ENCODE measurements around the gene TGFBR1.

GRCh38 chr9:99158629-99159028, 53.7 kb downstream of the TGFBR1 start:
- no peak for TF ChIP-seq CTCF (IDR thresholded peaks at IDR 0.05)
- TF ChIP-seq POLR2A (IDR thresholded peaks at IDR 0.05), result no peak
